SK-N-SH (cell line): ENCODE measurements around the gene NCOR2.
A peak's percentile ranks its signal among the peaks of the same experiment; 100 is the strongest.

Experiments used
- EP300 ChIP-seq, 2 experiments: IDR thresholded peaks; 2 replicates each; pipeline versions ENCODE4 v1.4.0 to v1.6.1; 2012; ENCODE audit warnings: borderline replicate concordance in 1 of 2, low read depth in 1 of 2, low read length in 1 of 2
- RXRA ChIP-seq: IDR thresholded peaks from 2 replicates; pipeline ENCODE4 v1.4.0; 2012; ENCODE audit warnings: low read depth, mild to moderate bottlenecking, borderline replicate concordance
- USF2 ChIP-seq: fragments of 150-350 bp; IDR thresholded peaks from 2 replicates; pipeline ENCODE4 v1.6.1; 2017; ENCODE audit warnings: antibody characterized with exemption, low read length, low read depth, borderline replicate concordance

- TF ChIP-seq USF2 (no peak), EP300 (IDR thresholded peaks at IDR 0.05; ENCODE audit: borderline replicate concordance in 1 of 2, low read depth in 1 of 2, low read length in 1 of 2) (peak in 1 of 2 experiments; percentile 94; a peak in 2 of 4 replicates), RXRA (no peak)
Observed at GRCh38 chr12:124603831-124604251, 36.4 kb upstream of the NCOR2 start.
